ENCODE measurements around the gene CPD. TPM values are rescaled to one million over a fixed set of nuclear protein-coding genes. Genes with fewer than 3 reads are reported as not detected.
"Not testable (repeated sequence)": the region's sequence is repeated elsewhere in the genome, so short reads cannot be mapped to it uniquely, and the experiment has no call there.

Gene CPD
- total RNA-seq (2014; rRNA removed; shearing (Covaris generic)) = 35.1 and 43.6 TPM in 2 replicates

DNA sequence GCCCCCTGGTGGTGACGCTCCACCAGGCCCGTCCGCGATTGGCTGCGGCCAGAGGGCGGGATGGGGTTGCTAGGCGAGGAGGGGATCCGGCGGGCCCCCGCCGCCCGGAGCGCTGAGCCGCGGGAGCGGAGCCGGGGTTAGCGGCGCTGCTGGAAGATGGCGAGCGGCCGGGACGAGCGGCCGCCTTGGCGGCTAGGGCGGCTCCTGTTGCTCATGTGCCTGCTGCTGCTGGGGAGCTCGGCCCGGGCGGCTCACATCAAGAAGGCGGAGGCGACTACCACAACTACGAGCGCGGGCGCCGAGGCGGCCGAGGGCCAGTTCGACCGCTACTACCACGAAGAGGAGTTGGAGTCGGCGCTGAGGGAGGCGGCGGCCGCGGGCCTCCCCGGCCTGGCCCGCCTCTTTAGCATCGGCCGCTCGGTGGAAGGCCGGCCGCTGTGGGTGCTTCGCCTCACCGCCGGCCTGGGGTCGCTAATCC, at the start of gene CPD:
TSS of gene CPD (plus strand) at position 103 of the 478 bp plus-strand sequence. CDS start at position 157, 54 bp downstream.
- H3K4me1 ChIP-seq (replicated peaks) = peaks cover 29% of the 10 kb centered on the region
- peak; percentile 95 to 96 for DNase-seq (ENCODE audit: low read depth in 1 of 2, low spot score in 2 of 2)

DNA sequence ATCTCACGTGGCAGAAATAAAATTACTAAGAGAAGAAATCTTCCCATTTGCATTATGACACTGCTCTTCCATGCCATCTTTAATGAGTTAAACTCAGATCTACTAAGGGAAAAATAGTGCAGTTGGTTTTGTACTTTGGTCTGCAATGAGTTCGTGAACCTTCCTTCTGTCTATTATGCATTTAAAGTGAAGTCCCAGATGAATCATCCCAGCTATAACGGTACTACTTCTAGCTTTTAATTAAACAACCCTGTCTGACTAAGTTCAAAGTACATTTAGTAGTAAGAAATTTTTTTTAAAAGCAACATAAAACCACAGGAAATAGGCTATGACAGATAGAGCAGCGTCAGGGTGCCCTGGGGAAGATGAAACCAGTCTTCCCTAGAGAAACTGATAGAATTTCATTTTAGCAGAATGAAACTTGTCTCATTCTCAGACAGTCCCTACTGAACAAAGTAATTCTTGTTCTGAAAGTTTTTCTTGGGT, 46.6 kb upstream of the CPD start:
- Histone ChIP-seq H3K27ac (peak overlapping the region; percentile 41), H3K9me3 (replicated peaks) (no peaks in the 10 kb centered on the region), H3K36me3 (no peaks in the 10 kb centered on the region), H3K4me3 (no peak overlapping the region), H3K4me1 (replicated peaks) (peaks cover 25% of the 10 kb centered on the region), H3K27me3 (replicated peaks) (no peaks in the 10 kb centered on the region)
- DNase-seq (ENCODE audit: low read depth in 1 of 2, low spot score in 2 of 2) = peak in 1 of 2 experiments; percentile 57

More for the DNA sequence above, at the start of gene CPD:
- H3K36me3 ChIP-seq = peaks cover 5% of the 10 kb centered on the region
- H3K27ac ChIP-seq = no peak within 1 kb of the TSS; the same call in 1 of the 2 replicates
- peak within 1 kb of the TSS; percentile 89 for H3K4me3 ChIP-seq
- H3K9me3 ChIP-seq (replicated peaks) = no peaks in the 10 kb centered on the region
- H3K27me3 ChIP-seq (replicated peaks) = no peaks in the 10 kb centered on the region

DNA sequence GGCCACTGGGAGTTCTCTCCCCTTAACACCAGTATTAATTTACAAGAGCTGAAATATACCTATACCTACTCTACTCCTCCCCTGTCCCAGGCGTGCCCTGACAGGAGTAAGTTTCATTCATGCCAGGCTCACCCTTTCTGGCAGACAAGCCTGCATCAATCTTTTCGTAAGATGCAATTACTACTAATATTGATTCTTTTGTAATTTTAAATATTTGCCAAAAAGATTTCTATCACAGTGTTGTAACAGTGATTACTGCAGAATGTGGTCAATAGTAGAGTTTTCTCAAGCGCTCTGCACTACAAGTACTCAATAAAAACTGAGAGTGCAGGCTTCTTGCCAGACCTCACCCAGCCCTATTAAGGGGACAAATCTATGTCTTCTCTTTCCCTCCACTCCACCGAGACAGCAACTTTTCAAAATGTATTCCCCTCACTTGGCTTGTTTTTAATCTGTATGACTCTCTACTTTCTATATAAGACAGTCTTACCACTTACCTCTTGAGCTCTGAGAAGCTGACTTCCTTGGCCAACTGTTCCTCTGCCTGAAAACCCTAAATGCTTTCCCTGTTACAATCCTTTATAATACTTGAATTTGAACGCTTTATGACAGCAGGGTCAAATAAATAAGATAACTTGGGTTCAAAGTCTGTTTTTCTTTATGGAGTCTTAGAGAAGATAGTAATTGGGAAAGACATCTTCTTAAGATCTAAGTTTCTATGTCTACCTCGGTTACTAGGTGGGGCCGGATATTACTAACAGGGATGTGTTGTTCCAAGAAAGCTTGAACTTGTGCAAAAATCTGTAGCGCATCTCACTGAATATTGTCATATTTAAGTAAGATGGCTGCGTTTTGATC, 45.0 kb upstream of the CPD start, which contains the start of gene TMIGD1:
TSS of gene TMIGD1 (minus strand) at position 555 of the 858 bp plus-strand sequence. CDS start 1,924 bp downstream, outside the sequence.
- no peaks in the 10 kb centered on the region for H3K36me3 ChIP-seq
- no peak for DNase-seq (ENCODE audit: low read depth in 1 of 2, low spot score in 2 of 2)
- H3K4me1 ChIP-seq (replicated peaks) = peaks cover 25% of the 10 kb centered on the region
- no peaks in the 10 kb centered on the region for H3K27me3 ChIP-seq (replicated peaks)
- H3K9me3 ChIP-seq (replicated peaks) = no peaks in the 10 kb centered on the region
- no peak within 1 kb of the TSS for H3K27ac ChIP-seq
- no peak within 1 kb of the TSS for H3K4me3 ChIP-seq

DNA sequence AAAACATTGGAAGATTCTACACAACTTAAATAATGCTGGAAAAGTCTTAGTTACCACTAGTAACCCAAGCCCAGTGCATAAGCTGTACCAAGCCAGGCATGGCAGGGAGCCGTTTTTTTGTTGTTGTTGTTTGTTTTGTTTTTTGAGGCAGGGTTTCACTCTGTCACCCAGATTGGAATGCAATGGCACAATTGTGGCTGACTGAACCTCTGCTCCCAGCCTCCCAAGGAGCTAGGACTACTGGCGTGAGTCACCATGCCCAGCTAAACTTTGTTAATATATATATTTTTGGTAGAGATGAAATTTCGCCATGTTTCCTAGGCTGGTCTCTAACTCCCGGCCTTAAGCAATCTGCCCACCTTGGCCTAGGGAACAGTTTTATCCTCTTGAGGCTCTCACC, 44.3 kb upstream of the CPD start:
- no peaks in the 10 kb centered on the region for H3K36me3 ChIP-seq
- no peak overlapping the region for H3K27ac ChIP-seq
- no peaks in the 10 kb centered on the region for H3K9me3 ChIP-seq (replicated peaks)
- H3K27me3 ChIP-seq (replicated peaks) = no peaks in the 10 kb centered on the region
- peak; percentile 39 to 62 for DNase-seq (ENCODE audit: low read depth in 1 of 2, low spot score in 2 of 2)
- peaks cover 25% of the 10 kb centered on the region for H3K4me1 ChIP-seq (replicated peaks)
- no peak overlapping the region for H3K4me3 ChIP-seq

DNA sequence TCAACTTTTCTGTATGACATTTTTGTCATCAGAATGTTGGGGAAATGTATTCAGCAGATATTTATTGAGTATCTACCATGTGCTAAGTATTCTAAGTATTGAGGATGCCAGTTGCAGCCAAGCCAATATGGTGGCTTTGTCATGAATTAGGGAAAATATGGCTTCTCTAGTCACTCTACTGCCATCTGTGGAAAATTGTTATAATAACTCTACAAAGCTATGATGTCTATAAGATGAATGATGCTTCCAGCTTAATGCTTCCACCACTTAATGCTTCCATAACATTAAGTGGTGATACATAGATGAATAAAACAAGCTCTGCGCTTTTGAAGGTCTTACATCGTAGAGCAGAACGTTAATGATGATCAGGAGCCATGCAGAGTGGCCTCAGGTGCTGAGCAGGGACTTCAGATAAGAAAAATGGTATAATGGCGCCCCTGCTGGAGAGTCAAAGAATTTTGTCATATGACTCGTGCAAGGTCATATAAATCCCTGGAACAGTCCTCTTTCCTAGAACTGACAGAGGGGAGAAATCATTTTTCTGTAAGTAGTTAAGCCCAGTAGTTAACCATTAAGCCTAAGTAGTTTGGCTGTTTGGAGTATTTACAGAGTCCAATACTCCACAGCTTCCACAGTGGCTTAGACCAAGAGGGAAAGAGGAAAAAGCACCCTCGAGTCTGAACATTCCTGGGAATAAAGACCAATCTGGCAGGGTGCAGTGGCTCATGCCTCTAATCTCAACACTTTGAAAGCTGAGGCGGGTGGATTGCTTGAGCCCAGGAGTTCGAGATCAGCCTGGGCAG, 42.2 kb upstream of the CPD start:
- Histone ChIP-seq H3K27me3 (replicated peaks) (no peaks in the 10 kb centered on the region), H3K4me1 (replicated peaks) (peaks cover 43% of the 10 kb centered on the region), H3K36me3 (no peaks in the 10 kb centered on the region), H3K27ac (no peak overlapping the region), H3K9me3 (replicated peaks) (no peaks in the 10 kb centered on the region), H3K4me3 (no peak overlapping the region)
- peak; percentile 57 to 72 for DNase-seq (ENCODE audit: low read depth in 1 of 2, low spot score in 2 of 2)

DNA sequence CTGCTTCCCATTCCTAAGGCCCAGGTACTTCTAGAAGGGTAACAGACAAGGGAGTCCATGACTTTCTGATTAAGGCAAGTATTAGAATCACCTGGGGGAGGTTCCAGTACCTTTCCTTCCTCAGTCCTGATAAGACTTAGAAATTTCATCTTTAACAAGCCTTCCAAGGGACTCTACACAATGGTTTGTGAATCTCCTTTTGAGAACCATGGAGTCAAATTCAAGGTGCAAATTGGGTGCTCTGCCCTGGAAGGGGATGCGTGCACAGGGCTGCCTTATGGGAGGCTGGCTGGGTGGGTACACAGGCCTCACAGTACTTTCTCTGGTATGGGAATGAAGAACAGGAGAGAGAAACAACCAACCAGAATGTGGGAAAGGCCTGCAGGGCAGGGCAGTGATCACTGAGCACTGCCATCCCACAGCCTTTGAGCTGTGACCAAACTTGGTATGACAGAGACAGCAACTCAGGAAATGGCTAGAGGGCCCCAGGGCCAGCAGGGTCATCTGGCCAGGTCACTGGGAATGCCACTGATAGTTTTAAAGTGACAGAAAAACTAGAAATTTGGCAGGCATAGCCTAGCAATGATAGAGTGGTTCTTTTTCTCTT, 41.2 kb upstream of the CPD start:
- Histone ChIP-seq H3K27me3 (replicated peaks) (no peaks in the 10 kb centered on the region), H3K36me3 (no peaks in the 10 kb centered on the region), H3K4me1 (replicated peaks) (peaks cover 34% of the 10 kb centered on the region), H3K27ac (no peak overlapping the region), H3K4me3 (no peak overlapping the region), H3K9me3 (replicated peaks) (no peaks in the 10 kb centered on the region)
- DNase-seq (ENCODE audit: low read depth in 1 of 2, low spot score in 2 of 2) = no peak

DNA sequence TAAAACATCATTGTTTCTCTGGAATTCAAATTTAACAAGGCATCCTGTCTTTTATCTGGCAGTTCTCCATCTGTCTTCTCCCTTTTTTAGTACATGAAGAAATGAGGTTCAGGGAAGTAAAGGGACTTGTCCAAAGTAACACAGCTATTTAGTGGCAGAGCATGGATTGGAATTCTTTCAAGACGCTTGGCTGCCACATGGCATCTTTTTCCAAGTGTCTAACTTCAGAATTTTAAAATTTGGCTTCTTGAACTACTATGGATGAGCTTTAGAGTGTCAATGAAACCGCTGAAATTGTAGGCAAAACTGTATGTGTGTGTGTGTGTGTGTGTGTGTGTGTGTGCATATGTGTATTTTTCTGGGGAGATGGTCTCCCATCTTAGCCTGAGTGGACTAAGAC, 39.6 kb upstream of the CPD start:
- DNase-seq (ENCODE audit: low read depth in 1 of 2, low spot score in 2 of 2) = no peak
- Histone ChIP-seq H3K4me3 (no peak overlapping the region), H3K9me3 (replicated peaks) (no peaks in the 10 kb centered on the region), H3K36me3 (no peaks in the 10 kb centered on the region), H3K27ac (no peak overlapping the region), H3K27me3 (replicated peaks) (no peaks in the 10 kb centered on the region), H3K4me1 (replicated peaks) (peaks cover 28% of the 10 kb centered on the region)

DNA sequence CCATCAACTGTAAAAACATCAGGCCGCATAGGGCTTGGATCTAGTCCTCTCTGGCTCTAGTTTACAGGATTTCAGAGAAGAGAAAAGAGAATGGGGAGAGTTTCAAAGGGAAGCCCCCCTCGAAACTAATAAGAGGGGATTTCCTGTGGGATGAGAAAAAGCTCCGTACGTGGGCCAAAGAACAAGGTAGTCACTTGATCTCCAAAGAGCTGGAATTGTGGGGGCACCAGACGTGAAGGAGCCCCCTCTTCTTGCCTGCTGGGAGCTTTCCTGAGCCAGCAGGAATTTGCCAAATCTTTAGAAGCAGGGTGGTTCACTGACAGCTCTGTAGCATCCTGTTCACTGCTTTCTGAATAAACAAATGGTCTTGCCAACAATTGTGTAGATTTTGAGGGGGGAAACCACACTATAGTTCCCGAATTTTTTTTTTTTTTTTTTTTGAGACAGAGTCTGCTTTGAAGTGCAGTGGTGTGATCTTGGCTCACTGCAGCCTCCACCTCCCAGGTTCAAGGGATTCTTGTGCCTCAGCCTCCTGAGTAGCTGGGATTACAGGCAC, 37.8 kb upstream of the CPD start:
- peaks cover 26% of the 10 kb centered on the region for H3K4me1 ChIP-seq (replicated peaks)
- peak overlapping the region; percentile 74 for H3K27ac ChIP-seq
- peak in 1 of 2 experiments; percentile 54 for DNase-seq (ENCODE audit: low read depth in 1 of 2, low spot score in 2 of 2)
- no peaks in the 10 kb centered on the region for H3K27me3 ChIP-seq (replicated peaks)
- H3K36me3 ChIP-seq = no peaks in the 10 kb centered on the region
- no peaks in the 10 kb centered on the region for H3K9me3 ChIP-seq (replicated peaks)
- no peak overlapping the region for H3K4me3 ChIP-seq

DNA sequence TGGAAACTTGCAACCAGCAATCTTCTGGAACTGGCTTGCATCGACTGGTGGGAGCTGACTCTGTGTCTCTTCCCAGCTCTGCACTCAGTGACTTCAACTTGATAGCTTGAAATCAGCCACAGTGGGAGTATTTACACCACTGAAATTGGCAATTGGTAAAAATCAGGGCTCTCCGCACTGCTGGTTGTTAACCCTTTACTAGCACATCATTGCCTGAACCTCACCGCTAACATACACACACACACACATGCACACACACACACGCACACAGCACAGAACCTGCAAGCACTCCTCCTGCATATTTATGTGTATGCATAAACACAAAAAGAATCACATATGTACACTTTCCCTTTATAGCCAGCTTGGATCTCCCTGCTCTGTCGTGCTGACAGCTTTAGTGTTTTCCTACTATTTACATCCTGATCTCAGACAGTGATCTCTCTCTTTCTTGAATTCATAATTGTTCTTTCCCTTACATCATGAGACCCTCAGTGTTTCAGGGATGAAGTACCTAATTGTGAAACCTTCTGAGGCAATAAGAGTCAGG, 37.0 kb upstream of the CPD start:
- no peak overlapping the region for H3K4me3 ChIP-seq
- H3K4me1 ChIP-seq (replicated peaks) = peaks cover 26% of the 10 kb centered on the region
- H3K36me3 ChIP-seq = no peaks in the 10 kb centered on the region
- H3K27me3 ChIP-seq (replicated peaks) = no peaks in the 10 kb centered on the region
- no peak overlapping the region for H3K27ac ChIP-seq
- DNase-seq (ENCODE audit: low read depth in 1 of 2, low spot score in 2 of 2) = no peak
- no peaks in the 10 kb centered on the region; the same call in 1 of the 2 replicates for H3K9me3 ChIP-seq (replicated peaks)

DNA sequence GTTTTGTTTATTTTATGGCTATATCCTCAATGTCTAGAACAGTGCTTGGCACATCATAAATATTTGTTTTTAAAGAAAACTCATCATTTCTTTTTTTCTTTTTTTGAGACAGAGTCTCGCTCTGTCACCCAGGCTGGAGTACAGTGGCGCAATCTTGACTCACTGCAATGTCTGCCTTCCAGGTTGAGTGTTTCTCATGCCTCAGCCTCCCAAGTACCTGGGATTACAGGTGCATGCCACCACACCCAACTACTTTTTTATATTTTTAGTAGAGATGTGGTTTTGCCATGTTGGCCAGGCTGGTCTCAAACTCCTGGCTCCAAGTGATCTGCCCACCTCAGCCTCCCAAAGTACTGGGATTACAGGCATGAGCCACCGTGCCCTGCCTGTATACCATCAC, 35.5 kb upstream of the CPD start:
- H3K9me3 ChIP-seq (replicated peaks); H3K4me3 ChIP-seq; H3K27me3 ChIP-seq (replicated peaks); H3K36me3 ChIP-seq; H3K27ac ChIP-seq; DNase-seq (ENCODE audit: low read depth in 1 of 2, low spot score in 2 of 2): not testable (repeated sequence)
- peaks cover 26% of the 10 kb centered on the region for H3K4me1 ChIP-seq (replicated peaks)

DNA sequence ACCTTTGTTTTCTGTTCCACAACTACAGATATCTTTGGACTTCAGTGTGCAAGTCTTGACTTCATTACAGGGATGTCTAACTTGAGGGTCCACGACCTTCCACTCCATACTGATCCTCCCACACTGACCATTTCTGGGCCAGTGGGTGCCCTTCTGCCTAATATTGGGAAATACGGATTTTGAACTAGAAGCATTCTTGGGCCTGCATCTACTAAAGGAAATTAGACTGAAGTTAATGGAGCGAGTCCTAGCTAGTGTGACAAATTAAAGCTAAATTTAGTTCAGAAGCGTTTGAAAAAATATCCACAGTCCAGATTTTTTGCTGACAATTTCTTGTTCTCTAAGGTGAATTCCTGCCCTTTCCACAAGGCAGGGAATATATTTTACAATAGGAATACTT, 34.9 kb upstream of the CPD start:
- peaks cover 26% of the 10 kb centered on the region for H3K4me1 ChIP-seq (replicated peaks)
- H3K27ac ChIP-seq = no peak overlapping the region
- no peaks in the 10 kb centered on the region for H3K36me3 ChIP-seq
- DNase-seq (ENCODE audit: low read depth in 1 of 2, low spot score in 2 of 2) = no peak
- no peaks in the 10 kb centered on the region for H3K27me3 ChIP-seq (replicated peaks)
- no peaks in the 10 kb centered on the region; the same call in 1 of the 2 replicates for H3K9me3 ChIP-seq (replicated peaks)
- no peak overlapping the region for H3K4me3 ChIP-seq

DNA sequence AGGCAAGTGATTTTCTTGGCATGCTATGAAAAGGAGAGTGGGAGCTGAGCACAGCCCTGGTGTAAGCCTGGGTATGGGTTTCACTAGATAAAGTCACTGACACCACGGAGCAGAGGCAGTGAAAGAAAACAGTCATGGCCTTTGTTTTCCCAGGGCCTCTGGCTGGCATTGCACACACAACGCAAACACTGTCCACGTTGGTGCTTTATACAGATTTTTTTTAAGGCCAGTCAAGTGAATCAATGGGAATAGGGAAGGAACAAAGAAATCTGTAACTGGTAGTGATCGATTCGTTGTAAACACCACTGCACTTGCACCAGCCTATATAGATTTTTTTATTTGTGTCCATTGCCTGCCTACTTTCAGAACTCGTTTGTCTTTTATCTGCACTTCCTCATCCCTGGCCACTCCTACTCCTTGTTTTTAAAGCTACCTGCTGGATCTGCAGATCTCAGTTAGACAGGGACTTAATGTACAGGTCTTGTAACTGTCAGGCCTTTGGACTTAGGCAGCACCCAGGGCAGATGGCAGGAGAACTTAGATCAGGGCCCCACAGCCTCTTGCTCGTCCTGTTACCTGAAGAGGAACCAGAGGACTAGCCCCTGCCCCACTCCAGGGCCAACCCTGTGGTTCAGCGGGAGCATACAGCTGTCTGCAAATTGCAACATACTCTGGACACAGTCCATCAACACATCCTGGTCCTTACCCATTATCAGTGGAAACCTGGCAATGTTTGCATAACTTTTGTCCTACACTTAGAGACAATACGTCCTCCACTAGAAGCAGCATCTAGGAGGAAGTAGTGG, 34.2 kb upstream of the CPD start:
- Histone ChIP-seq H3K27ac (no peak overlapping the region), H3K4me3 (no peak overlapping the region), H3K36me3 (no peaks in the 10 kb centered on the region), H3K9me3 (replicated peaks) (no peaks in the 10 kb centered on the region; the same call in 1 of the 2 replicates), H3K27me3 (replicated peaks) (no peaks in the 10 kb centered on the region), H3K4me1 (replicated peaks) (peaks cover 26% of the 10 kb centered on the region)
- DNase-seq (ENCODE audit: low read depth in 1 of 2, low spot score in 2 of 2) = no peak
